Astrocyte of the spinal cord (primary cell): ENCODE measurements around the gene TWF2.

Experiments used
- DNase-seq: peaks from one replicate; pipeline ENCODE4 v3.0.0; 2011; ENCODE audit warnings: low read depth, low spot score
- H3K4me3 ChIP-seq: 2 replicates; pipeline ENCODE4 v1.5.1; 2011; ENCODE audit warnings: low read depth, mild to moderate bottlenecking, low read length, moderate library complexity
- in situ Hi-C: cut with HindIII; loops from 2 replicates; pipeline ENCODE4 v1.10.0; 2017; ENCODE audit warnings: low sequenced_read_pairs
- TF ChIP-seq, protein P1 (sequence below): IDR thresholded peaks from 2 replicates; pipeline ENCODE4 v1.5.1; 2012; ENCODE audit warnings: low read depth, mild to moderate bottlenecking, low read length, inconsistent platforms

Gene TWF2

GRCh38 chr3:52249683-52250082 is 10.7 kb upstream of the TWF2 start:
- H3K4me3 ChIP-seq, result no peak overlapping the region
- TF ChIP-seq, protein P1, sequence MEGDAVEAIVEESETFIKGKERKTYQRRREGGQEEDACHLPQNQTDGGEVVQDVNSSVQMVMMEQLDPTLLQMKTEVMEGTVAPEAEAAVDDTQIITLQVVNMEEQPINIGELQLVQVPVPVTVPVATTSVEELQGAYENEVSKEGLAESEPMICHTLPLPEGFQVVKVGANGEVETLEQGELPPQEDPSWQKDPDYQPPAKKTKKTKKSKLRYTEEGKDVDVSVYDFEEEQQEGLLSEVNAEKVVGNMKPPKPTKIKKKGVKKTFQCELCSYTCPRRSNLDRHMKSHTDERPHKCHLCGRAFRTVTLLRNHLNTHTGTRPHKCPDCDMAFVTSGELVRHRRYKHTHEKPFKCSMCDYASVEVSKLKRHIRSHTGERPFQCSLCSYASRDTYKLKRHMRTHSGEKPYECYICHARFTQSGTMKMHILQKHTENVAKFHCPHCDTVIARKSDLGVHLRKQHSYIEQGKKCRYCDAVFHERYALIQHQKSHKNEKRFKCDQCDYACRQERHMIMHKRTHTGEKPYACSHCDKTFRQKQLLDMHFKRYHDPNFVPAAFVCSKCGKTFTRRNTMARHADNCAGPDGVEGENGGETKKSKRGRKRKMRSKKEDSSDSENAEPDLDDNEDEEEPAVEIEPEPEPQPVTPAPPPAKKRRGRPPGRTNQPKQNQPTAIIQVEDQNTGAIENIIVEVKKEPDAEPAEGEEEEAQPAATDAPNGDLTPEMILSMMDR, result no peak
- in situ Hi-C loops, result no loop called here
- DNase-seq, result no peak

- TF ChIP-seq, protein P1, result no peak
- DNase-seq, result no peak
- no peak overlapping the region for H3K4me3 ChIP-seq
- in situ Hi-C loops, result no loop called here
Observed at GRCh38 chr3:52248816-52249547, 10.0 kb upstream of the TWF2 start.

GRCh38 chr3:52248165-52248541 is 9.2 kb upstream of the TWF2 start:
- DNase-seq, result no peak
- no peak overlapping the region for H3K4me3 ChIP-seq
- TF ChIP-seq, protein P1, result no peak
- in situ Hi-C loops, result no loop called here

DNA sequence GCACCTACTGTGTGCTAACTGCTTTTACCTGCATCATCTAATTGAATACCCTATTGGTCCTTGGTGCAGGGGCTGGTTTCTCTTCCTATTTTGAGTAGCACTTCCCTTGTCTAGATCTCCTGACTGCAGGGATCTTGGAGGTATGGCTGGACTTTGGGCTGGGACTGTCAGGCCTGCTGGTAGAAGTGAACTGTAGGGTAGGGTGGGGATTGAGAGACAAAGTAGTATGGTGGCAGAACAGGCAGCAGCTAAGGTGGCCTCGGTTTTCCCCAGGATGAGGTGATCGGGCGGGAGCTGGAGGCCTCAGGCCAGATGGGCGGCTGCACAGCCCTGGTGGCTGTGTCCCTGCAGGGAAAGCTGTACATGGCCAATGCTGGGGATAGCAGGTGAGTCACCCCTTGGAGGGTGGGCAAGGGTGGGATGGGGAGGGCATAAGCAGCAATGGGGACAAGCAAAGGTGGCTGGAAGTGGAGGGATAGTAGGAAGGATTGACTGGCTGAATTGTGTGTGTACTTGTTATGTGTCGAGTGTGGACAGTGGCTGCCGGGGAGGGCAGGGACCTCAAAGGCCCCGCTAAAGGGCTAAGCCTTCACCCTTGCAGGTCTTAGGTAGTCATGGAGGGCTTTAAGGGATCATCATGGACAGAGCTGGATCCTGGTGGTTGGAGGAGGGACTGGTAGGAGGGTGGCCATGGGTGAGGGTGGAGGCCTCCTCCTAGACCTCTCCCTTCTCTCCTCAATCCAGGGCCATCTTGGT is 8.6 kb upstream of the TWF2 start:
- in situ Hi-C loops, result no loop called here
- TF ChIP-seq, protein P1, result no peak
- no peak for DNase-seq
- H3K4me3 ChIP-seq, result no peak overlapping the region

DNA sequence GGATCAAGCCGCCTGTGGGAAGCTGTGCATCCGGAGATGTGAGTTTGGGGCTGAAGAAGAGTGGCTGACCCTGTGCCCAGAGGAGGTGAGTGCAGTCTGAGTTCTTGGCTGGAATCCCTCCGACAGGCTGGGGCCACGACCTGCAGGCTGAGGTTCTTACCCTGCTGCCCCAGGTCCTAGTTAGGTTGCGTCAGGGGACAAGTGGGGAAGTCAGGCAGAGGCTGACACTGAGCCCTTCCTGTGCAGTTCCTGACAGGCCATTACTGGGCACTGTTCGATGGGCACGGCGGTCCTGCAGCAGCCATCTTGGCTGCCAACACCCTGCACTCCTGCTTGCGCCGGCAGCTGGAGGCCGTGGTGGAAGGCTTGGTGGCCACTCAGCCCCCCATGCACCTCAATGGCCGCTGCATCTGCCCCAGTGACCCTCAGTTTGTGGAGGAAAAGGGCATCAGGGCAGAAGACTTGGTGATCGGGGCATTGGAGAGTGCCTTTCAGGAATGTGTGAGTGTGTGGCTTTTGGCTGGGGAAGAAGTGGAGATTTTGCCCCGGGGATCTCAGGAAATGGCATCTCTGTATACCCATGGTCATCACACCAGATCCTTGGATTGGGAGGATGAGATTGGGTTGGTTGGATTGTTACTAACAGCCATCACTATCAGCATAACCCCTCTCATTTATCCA is 7.9 kb upstream of the TWF2 start:
- in situ Hi-C loops, result no loop called here
- TF ChIP-seq, protein P1, result no peak
- no peak overlapping the region for H3K4me3 ChIP-seq
- no peak for DNase-seq

DNA sequence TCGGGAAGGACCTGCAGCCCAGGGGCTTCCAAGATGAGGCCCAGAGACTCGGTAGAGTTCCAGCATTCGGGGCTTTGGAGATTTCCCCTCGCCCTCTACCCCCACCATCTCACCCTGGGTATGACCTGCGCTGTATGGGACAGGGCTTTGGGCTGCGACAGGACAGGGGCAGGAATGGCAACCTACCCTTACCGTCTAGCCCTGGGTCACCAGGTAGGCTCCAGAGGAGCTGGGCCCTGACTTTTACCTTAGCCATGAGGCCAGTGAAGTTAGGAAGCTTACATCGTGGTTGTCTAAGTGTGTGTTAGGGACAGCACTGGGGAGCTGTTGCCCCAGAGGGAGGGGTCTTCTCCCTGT is 7.3 kb upstream of the TWF2 start:
- in situ Hi-C loops, result no loop called here
- DNase-seq, result no peak
- H3K4me3 ChIP-seq, result peak overlapping the region; percentile 49
- TF ChIP-seq, protein P1, result no peak
